ENCODE results near the gene MMP23B. TPM values are rescaled to one million over a fixed set of nuclear protein-coding genes. Genes with fewer than 3 reads are reported as not detected.
A peak's percentile ranks its signal among the peaks of the same experiment; 100 is the strongest.

The MMP23B gene
- total and polyA plus RNA-seq, 11 donors: 10.4 to 128 (median 59.0) TPM

DNA sequence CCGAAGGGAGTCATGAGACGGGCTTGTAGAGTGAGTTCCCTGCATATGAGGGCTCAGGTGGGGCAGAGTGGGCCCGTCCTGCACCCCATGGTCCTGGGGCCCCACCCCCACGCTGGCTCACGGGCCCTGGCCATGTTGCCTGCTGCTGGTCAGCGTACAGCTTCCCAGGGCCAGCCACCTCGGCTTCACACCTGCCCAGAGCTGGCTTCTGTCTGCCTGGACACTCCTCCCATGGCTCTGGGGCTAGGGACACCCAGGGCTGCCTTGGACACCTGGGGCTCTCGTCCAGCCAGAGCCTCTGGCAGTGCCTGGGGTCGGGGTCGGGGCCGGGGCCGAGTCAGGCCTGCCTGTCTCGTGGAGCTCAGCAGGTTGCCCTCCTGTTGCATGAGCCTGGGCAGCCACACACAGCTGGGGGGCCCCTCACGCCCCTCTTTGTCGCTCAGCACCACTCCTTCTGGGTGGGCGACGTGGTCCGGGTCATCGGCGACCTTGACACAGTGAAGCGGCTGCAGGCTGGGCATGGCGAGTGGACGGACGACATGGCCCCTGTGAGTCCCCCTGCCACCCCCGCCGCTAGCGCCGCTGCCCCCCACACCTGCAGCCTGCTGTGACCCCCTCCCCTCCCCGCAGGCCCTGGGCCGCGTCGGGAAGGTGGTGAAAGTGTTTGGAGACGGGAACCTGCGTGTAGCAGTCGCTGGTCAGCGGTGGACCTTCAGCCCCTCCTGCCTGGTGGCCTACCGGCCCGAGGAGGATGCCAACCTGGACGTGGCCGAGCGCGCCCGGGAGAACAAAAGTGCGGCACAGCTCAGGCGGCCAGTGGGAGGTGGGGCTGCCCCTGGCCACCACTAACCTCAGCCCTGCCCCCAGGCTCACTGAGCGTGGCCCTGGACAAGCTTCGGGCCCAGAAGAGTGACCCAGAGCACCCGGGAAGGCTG lies 5.5 kb upstream of the MMP23B start:
- Histone ChIP-seq H3K36me3 (peaks cover 0 to 42% (median 12%) of the 10 kb centered on the region in 9 donors), H3K4me1 (peaks cover 0 to 41% (median 9%) of the 10 kb centered on the region in 12 donors), H3K27ac (peak overlapping the region in 5 of 12 donors; percentile 9 to 78 (median 76)), H3K9me3 (no peaks in the 10 kb centered on the region), H3K27me3 (peaks cover 0 to 21% (median 6%) of the 10 kb centered on the region in 9 donors), H3K4me3 (no peak overlapping the region)
- intact Hi-C loops (cut with DNase I): no loop called here
- DNase-seq (peak in 2 of 5 donors; percentile 28 to 62), ATAC-seq (no peak)
- TF ChIP-seq, protein P1, sequence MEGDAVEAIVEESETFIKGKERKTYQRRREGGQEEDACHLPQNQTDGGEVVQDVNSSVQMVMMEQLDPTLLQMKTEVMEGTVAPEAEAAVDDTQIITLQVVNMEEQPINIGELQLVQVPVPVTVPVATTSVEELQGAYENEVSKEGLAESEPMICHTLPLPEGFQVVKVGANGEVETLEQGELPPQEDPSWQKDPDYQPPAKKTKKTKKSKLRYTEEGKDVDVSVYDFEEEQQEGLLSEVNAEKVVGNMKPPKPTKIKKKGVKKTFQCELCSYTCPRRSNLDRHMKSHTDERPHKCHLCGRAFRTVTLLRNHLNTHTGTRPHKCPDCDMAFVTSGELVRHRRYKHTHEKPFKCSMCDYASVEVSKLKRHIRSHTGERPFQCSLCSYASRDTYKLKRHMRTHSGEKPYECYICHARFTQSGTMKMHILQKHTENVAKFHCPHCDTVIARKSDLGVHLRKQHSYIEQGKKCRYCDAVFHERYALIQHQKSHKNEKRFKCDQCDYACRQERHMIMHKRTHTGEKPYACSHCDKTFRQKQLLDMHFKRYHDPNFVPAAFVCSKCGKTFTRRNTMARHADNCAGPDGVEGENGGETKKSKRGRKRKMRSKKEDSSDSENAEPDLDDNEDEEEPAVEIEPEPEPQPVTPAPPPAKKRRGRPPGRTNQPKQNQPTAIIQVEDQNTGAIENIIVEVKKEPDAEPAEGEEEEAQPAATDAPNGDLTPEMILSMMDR (IDR thresholded peaks at IDR 0.05): no peak
- WGBS, 4 donors: 91 to 94% (median 92%) methylated on average over 21 to 48 of the region's 48 CpGs

GRCh38 chr1:1627261-1627828 lies 4.6 kb upstream of the MMP23B start:
- ATAC-seq: no peak
- WGBS, 4 donors: 77 to 86% (median 82%) methylated on average over 11 to 37 of the region's 37 CpGs
- intact Hi-C loops (cut with DNase I): no loop called here
- H3K4me1 ChIP-seq: peaks cover 0 to 43% (median 11%) of the 10 kb centered on the region in 12 donors
- DNase-seq: peak in 2 of 5 donors; percentile 27 to 65
- no peak overlapping the region for H3K27ac ChIP-seq
- peaks cover 0 to 29% (median 8%) of the 10 kb centered on the region in 9 donors for H3K27me3 ChIP-seq
- peaks cover 0 to 42% (median 12%) of the 10 kb centered on the region in 9 donors for H3K36me3 ChIP-seq
- H3K9me3 ChIP-seq: no peaks in the 10 kb centered on the region
- H3K4me3 ChIP-seq: no peak overlapping the region
- TF ChIP-seq, protein P1 (IDR thresholded peaks at IDR 0.05): no peak
- no peak for TF ChIP-seq POLR2A (IDR thresholded peaks at IDR 0.05)

DNA sequence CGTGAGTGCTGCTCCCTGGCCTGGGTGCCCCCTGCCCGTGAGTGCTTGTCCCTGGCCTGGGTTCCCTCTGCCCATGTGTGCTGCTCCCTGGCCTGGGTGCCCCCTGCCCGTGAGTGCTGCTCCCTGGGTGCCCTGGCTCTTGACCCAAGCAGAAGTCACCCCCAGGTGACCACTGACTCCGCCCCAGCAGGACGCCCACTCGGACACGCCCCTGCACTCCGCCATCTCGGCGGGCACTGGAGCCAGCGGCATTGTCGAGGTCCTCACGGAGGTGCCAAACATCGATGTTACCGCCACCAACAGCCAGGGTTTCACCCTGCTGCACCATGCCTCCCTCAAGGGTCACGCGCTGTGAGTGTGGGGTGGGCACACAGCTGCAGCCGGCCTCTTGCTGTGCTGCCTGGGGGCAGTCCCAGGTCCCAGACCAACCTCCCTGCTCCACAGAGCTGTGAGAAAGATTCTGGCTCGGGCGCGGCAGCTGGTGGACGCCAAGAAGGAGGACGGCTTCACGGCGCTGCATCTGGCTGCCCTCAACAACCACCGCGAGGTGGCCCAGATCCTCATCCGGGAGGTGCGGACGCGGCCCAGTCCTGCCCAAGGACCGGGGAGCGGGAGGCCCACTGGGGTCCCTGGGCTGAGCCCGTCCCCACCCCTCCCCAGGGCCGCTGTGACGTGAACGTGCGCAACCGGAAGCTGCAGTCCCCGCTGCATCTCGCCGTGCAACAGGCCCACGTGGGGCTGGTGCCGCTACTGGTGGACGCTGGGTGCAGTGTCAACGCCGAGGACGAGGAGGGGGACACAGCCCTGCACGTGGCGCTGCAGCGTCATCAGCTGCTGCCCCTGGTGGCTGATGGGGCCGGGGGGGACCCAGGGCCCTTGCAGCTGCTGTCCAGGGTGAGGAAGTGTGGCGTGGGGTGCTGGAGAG lies 3.9 kb upstream of the MMP23B start:
- ATAC-seq (no peak), DNase-seq (peak in 3 of 5 donors; percentile 16 to 68 (median 31))
- Histone ChIP-seq H3K4me1 (peaks cover 0 to 42% (median 11%) of the 10 kb centered on the region in 12 donors), H3K27ac (no peak overlapping the region), H3K27me3 (peaks cover 0 to 29% (median 8%) of the 10 kb centered on the region in 9 donors), H3K9me3 (no peaks in the 10 kb centered on the region), H3K4me3 (peak overlapping the region in 1 of 12 donors; percentile 44), H3K36me3 (peaks cover 0 to 42% (median 12%) of the 10 kb centered on the region in 9 donors)
- WGBS, 4 donors: 93 to 95% (median 94%) methylated on average over 26 to 53 of the region's 53 CpGs
- intact Hi-C loops (cut with DNase I): no loop called here
- TF ChIP-seq, protein P1 (IDR thresholded peaks at IDR 0.05): no peak
- TF ChIP-seq POLR2A (IDR thresholded peaks at IDR 0.05): no peak

Data from heart left ventricle (tissue), 16 donors.